GM21717 (cell line): ENCODE measurements around the gene TBXAS1.

Experiments used
- ATAC-seq: cut with Tn5 transposase; IDR thresholded peaks from one replicate; pipeline ENCODE4 v1.9.1; 2021; ENCODE audit warnings: mild to moderate bottlenecking, moderate library complexity; ENCODE audit not compliant: unreplicated experiment

TBXAS1 gene

GRCh38 chr7:139829025-139829774, at the start of gene TBXAS1:
Gene TBXAS1 (plus strand): TSS chr7:139829264. CDS start chr7:139829391, 127 bp downstream.
- ATAC-seq, result no peak

DNA sequence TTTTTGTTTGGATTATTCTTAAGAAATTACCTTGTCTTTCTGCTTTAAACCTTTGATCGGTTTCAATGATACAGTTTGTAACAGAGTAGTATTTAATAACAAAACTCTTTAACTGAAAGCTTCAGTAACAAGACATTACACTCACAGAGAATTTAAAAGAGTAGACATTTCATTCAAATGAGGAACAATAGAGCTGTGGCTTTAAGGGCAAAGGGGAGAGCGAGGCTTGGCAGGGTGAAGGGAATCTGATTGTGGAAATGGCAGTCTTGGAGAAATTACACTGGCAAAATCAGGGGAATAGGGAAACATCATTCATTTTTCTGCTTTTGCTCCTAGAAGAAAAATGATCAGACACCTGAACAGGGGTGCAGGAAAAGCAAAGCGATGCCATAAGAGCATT, 46.1 kb upstream of the TBXAS1 start:
- ATAC-seq, result no peak

DNA sequence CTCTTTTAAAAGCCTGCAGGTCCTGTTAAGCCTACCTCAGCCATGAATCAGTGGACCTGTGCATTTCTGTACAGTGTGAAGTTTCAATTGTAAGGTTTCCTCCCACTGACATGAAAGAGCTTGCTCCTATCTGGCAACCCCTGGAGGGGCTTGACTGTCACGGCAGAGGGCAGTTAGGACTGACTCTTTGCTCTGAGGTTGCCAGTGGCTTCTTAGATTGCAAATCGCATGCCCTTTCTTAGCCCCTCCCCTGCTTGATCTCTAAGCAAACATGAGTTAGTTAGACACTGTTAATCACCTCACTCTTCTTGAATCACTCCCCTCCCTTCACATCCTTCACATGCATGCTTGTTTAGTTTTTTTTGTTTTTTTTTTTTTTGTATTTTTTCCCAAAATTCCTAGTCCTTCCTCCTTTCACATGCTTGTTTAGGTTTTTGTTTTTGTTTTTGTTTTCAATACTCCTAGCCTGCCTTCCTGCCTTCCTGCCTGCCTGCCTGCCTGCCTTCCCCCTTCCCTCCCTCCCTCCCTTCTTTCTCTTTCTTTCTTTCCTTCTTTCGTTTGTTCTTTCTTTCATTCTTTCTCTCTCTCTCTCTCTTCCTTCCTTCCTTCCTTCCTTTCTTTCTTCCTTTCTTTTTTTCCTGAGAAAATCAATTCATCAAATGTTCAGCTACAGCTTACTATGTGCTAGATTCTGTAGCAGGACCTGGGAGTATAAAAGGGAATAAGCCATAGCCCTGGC, 45.2 kb upstream of the TBXAS1 start:
- no peak for ATAC-seq

GRCh38 chr7:139784648-139785047, 44.4 kb upstream of the TBXAS1 start:
- no peak for ATAC-seq

DNA sequence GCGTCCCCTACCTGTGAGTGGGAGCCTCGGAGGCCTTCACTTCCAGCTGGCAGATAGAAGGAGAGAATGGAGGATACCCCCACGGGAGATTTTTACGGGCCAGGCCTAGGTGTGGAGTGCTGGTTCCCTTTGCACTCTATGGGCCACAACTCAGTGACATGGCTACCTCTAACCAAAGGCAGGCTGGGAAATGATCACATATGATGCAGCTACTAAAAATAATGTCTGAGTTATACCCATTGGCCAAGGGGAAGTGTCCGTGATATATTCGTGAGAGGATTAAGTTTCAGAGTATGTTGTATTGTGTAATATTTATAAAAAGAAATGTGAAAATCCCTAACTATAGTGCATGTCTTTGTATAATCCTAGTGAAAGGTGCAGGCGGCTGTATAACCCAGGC, 37.7 kb upstream of the TBXAS1 start:
- ATAC-seq, result no peak

GRCh38 chr7:139797607-139798006, 31.5 kb upstream of the TBXAS1 start:
- no peak for ATAC-seq

DNA sequence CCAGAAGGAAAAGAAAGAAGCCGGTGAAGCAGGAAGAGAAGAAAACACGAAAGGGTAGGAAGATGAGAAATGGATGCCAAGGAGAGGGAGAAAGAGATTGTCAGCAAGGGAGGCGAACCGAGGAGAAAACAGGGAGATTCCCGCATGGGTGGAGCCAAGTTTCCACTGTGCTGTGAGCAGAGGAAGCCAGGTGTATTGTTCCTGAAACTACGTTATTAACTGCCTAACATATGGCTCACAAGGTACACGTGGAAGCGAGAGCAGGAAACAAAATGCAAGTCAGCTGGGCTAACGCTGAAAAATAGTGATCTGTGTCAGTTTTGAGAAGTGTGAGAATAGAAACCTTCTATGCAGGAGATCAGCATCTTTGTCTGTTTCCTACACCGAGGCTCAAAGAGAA, 30.8 kb upstream of the TBXAS1 start:
- no peak for ATAC-seq

DNA sequence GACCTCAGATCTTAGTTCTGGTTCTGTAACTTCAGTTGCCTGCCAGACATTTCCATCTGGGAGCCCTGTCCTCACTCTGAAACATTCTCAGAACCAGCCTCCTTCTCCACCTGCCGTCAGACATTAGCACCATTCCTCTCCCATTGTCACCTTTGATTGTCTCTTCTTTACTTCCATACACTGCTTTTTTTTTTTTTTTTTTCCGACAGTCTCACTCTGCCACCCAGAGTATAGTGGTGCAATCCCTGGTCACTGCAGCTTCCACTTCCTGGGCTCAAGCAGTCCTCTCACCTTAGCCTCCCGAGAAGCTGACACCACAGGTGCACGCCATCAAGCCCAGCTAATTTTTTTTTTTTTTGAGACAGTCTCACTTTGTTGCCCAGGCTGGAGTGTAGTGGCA, 30.2 kb upstream of the TBXAS1 start:
- ATAC-seq, result no peak

DNA sequence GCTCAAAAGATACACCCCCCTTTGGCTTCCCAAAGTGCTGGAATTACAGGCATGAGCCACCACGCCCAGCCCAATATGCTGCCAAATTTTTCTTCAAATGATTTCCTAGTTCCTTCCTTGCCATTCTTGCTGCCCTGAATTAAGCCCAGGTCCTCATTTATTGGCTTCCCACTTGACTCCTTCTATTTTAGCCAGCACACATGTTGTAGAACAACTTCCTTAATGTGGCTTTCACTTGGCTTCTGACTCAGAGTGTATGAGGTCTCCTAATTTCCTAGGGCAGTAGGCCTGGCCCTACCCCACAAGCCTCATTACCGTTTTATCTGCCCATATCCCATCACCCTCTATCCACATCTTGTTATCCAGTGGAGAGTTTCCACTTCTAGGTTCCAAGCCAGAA, 29.5 kb upstream of the TBXAS1 start:
- no peak for ATAC-seq

GRCh38 chr7:139804571-139804970, 24.5 kb upstream of the TBXAS1 start:
- no peak for ATAC-seq

DNA sequence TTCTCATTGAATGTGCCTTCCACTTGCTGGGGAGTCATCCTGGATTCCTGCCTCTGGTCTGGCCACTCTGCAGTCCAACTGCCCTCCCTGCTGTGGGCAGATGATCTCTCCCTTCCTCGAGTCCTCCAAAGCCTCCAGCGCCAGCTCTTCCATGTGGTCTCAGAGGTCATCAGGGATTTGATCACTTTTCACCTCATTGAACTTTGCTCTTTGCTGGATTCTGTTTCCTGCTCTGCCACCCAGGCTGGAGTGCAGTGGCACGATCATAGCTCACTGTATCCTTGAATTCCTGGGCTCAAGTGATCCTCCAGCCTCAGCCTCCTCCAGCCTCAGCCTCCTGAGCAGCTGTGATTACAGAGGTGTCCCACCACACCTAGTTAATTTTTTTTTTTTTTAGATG, 22.1 kb upstream of the TBXAS1 start:
- no peak for ATAC-seq

DNA sequence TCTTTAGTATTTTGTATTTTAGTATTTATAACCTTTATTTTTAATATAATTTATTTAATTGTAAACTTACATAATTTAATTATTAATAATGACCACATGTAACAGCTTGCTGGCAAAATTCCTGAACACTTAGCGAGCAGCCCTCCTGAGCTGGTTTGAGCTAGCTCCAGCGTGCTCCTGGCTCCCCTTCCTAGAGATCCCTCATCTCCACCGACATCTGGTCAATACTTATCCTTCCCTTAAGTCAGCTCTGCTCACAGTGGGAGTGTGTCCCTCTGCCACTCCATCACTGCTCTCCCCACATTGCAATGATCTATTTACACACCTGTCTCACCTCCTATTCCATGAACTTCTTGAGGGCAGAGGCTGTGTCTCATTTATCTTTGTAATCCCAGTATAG, 20.6 kb upstream of the TBXAS1 start:
- no peak for ATAC-seq

- ATAC-seq, result no peak
These were observed 20.1 kb upstream of the TBXAS1 start for GRCh38 chr7:139808846-139809442.

DNA sequence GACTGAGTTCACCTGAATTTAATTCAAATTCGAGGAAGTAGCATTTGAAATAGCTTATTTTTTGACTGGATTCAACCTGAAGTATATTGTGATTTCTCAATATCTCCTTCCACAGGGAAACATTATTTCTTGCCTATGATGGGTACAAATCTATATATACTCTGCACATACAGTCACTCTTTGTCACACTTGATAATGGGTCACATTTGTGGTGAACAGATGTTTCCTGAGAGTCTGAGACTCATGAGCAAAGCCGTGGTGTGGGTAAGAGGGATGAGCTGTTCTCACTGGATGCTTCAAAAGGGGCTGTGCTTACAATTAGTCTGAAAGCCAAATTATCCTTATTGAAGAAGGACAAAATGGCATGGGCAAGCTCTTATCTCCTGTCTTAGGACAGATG, 18.0 kb upstream of the TBXAS1 start:
- ATAC-seq, result no peak

- ATAC-seq, result no peak
These were observed 15.9 kb upstream of the TBXAS1 start for GRCh38 chr7:139813151-139813550.

GRCh38 chr7:139813689-139814088, 15.4 kb upstream of the TBXAS1 start:
- no peak for ATAC-seq

DNA sequence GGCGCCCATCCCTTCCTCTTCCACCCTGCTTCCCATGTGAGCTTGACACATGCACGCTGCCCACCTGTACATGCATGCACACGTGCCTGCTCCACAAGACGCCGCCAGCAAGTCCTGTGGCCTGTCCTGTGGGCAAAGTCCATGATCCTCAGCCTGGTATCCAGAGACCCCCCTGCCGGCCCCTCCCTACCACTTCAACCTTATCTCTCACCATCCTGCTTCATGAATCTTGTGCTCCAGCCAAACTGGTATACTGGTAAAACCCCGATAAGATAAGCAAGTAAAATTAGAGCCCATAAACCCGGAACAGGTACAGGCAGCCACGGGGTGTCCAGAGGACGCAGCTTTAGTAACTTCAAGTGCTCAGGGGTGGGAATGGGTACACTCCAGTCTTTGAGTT, 11.8 kb upstream of the TBXAS1 start:
- ATAC-seq, result no peak

DNA sequence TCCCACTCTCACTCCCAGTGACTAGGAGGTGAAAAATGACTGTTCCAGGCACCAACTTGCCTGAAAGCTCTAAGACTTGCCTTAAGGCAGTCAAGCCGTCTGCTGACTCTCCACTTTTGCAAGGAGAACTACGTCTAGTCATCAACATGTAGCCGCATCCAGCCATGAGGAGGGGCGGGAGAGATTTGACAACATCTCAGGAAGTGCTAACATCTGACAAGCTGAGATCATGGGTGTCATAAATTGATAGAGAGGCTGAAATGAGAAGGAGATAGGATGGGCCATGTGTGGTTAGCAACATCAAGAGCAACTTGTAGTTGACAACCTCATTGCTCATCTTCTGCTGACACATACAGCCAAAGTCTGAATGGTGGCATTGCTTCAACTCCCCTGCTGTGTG, 9.0 kb upstream of the TBXAS1 start:
- no peak for ATAC-seq

- no peak for ATAC-seq
These were observed 7.5 kb upstream of the TBXAS1 start for GRCh38 chr7:139821349-139822105.

DNA sequence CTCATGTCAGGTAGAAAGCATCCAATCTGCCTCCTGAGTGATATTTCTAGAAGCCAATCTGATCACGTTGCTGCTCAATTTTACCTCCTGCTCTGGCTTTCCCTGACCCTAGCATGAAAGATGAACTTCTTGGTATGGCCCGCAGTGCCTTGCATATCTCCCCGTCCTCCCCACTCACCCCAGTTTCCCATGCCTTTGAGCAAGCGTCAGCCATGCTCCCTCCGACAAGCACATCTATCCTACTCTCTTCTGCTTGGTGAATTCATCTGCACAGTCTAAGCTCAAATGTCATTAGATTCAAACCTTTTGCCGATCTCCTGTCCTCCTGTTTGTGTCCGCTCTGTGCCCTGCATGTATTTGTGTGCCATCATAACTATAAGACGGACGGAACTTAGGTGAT, 6.2 kb upstream of the TBXAS1 start:
- no peak for ATAC-seq

- no peak for ATAC-seq
These were observed 5.0 kb upstream of the TBXAS1 start for GRCh38 chr7:139823959-139824521.
